A172 (cell line): ENCODE data around the gene TNS1. TPM values are rescaled to one million over a fixed set of nuclear protein-coding genes. Genes with fewer than 3 reads are reported as not detected.
"Not testable (repeated sequence)": the region's sequence is repeated elsewhere in the genome, so short reads cannot be mapped to it uniquely, and the experiment has no call there.

Experiments
- DNase-seq: peaks from one replicate; pipeline ENCODE4 v3.0.0-alpha.2; 2015; ENCODE audit warnings: low spot score
- total RNA-seq: library from RNA; depleted of rRNA; stranded (reverse); fragments of >200 nt; shearing (Covaris generic); gene quantifications from 2 replicates; pipeline ENCODE4 v1.2.3, GENCODE V29; 2014

TNS1 gene
- total RNA-seq, 1 experiment from 2014 or later: 1.6 TPM

DNA sequence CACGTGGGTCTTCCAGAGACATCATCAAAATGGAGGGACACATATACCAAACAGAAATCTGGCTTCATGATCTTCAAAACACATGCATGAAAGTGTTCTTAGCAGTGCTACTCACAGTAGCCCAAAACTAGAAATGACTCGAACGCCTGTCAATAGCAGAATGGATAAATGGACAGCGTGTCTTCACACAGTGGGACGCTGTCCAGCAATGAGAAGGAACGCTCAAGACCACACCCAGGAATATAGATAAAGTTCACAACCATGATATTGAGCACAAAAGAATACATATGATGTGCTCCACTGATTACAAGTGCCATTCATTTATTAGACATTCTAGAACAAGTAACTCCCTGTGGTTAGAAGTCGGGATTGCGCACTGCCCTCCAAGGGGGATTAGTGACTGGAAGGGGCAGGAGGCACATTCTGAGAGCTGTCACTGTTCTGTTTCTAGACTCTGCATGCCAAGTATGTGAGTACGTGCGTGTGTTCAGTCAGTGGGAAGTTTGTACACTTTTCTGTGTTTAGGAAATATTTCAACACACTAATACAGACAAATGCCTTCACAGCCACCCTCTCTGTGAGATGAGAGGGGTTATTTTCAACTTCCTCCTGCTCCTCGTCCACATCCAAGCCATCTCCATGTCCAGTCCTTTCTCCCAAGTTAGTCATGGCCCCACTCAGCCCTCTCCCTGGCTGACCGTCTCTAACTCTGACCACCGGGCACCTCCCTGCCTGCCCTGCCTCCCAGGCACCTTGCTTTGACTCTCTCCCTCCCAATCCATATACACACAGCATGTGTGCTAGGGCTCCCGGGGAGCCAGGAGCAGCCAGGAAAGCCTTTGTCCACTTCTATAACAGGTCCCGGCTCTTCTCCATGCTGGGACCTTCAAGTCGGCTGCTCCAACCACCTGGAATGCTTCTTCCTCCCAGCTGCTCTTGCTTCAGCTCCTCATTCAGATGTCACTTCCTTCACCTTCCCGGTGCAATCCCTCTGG is 26.9 kb upstream of the TNS1 start:
- no peak for DNase-seq

DNA sequence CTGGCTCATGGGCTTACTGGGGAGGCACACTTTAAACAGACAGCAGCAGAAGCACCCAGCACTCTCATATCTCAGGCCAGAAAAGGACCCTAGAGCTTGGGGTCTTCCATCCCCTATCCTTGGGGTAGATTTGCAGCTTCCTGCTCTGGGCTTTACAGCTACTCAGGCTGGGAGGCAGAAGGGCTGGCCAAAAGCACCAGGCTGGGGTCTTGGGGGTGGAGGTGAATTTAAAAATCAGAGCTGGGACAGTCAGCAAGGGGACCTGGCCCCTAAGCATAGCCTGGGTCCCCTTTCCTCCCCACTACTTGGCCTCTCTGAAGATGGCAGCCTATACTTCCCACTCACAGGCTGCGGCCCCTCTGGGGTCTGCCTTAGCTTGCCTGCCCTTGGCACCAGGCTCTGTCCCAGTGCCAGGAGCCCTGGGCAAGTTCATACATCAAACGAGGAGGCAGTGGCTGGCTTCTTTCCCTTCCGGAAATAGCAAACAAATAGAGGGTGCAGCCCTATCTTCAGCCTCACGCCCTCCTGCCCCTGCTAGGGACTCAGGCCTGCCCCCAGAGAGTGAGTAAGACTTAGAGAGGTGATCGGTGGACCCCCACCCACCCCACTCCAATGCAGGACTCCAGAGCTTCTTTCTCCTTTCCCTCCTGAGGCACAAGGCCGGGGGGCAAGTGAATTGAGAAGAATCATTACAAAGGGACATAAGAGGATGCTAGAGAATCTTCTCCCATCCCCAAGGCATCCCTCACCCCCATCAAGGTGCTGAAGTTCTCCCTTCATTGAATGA is 26.0 kb upstream of the TNS1 start:
- DNase-seq: no peak

DNA sequence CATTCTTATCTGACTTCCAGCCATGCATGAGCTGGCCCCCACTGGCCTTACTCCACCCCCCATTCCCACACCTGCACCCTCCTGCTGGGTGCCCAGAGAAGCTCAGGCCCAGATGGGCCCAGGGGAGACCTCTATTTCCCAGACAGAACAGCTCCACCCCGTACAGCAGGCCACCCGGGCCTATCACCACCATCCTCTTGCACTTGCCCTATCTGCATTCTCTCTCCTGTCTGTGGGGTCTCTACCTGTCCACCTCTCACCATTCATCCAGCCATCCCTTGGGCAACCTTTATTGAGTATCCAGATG is 25.3 kb upstream of the TNS1 start:
- no peak for DNase-seq

DNA sequence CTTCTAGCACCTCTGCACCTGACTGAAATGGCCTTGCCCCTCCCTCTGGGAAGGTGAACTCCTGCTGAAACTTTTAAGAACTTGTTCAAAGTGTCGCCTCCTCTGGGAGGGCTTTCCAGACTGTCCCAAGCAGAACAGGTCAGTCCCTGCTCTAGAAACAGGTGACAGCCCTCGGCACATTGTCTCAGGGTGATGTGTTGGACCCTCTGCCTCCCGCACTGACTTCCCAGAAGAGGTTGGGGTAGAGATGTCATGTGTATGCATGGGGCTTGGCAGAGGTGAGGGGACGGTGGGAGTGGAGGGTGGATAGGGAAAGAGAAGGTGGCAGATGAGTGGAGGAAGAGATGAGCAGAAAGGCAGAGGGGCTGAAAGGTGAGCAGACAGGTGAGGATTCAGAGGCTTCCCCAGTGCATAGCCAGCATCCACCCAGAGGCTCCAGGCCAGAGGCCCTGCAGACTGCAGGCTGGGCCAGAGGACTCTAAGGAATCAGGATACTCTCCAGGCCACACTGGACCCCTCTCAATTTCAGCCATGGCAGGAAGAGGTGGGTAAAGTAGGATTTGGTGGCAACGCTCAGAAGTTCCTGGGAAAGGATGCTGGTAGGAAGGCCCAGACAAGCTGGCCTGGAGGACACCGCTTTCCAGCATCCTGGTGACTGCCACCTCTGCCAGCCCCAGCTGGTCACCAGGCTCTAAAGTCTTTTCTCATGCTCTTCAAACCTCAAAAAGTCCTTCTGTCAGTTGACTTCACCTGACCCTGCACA is 24.8 kb upstream of the TNS1 start:
- DNase-seq: no peak

DNA sequence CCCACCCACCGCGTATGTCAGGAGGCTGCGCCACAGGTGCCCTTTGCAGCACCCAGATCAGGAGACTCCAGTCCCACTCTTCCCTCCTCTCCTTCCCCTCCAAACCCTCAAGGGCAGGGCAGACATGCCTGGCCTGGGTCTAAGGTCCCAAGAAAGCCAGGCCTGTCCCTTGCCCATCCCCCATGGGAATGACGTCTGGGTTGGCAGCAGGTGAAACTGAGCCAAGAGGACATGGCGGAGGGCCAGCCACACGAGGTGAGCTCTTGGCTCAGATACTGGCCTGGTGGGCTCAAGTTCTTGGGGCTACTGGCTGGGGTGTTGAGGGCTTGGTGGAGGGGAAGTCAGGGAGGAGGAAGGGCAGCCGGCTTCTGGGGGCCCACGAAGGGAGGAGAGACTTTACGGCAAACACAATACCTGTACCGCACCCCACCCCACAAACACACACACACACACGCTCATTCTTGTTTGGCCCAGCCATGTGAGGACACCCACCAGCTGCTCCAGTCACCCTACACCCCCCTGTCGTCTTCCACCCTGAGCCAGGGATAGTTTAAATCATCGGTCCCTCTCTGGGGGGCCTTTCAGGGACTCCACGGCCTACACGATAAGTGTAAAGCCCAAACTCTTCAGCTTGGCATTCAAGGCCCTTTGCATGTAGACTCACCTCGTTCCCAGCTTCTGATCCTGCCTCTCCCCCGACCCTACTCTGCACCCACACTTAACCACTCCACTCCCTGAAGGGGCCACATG is 24.1 kb upstream of the TNS1 start:
- no peak for DNase-seq

DNA sequence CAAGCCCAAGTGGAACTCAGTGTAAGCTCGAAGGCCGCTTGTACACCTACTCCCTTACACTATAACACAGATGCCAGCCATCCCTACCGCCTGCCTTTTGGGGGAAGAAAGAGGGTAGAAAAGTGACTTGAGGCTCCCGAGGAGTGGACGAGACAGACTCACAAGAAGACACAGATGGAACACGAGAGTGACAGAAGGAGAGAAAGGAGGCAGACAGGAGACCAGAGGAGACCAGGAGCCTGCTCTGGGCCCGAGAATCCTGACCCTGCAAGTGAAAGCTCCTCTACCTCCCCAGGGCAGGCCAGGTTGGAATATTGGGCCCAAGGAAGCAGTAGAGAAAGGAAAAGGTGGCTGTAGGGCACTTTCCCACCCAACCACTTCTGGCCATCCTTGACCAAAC is 23.4 kb upstream of the TNS1 start:
- DNase-seq: no peak

DNA sequence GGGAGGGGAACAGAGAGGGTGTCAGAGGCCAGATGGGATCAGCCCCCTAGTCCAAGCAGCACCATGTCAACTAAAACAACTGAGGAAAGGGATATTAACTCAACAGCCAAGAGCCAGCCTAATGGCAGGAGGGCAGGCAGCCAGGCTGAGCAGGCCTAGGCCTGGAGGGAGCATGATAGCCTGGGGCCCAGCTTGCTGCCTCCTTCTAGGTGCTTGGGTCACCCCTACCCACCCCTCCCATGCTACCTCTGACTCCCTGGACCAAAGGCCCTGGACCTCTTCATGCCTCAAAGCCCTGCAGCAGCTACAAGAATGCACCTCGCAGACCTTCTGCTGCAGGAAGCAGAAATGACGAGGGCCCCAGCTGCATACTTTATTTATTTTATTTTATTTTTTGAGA is 22.1 kb upstream of the TNS1 start:
- no peak for DNase-seq

DNA sequence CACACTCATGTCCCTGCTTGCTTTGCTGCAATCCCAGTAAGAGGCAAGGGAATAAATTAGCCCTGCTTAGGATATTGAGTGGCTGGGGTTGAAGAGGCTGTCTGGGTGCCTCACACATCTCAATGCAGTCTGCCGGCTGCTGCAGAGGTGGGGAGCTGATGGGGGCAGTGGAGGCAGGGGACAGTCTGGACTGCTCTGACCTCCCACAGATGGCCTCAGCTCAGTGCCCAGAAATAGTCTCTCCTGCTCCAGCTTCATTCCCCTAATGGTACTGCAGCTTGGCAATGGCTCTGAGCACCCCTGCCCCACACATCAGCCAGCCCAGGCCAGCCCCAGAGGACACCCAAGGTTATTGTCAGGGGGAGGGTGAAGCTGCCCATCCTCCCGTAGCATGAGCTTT is 21.5 kb upstream of the TNS1 start:
- no peak for DNase-seq

DNA sequence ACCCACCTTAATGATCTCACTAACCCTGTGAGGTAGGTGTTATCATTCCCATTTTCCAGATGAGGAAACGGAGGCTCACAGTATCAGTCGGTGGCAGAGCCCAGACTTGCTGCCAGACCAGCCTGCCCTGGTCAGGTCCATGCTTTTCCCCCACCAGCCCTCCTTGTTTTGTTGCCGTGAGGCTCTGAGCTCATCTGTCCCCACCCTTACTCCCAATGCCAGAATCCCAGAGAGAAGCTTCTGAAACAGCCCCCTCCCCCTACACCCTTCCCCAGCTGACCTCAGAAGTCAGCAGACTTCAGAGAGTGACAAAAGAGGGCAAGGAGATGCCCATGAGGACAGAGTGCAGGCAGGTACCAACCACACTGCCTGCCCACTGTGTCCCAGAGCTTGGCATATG is 20.8 kb upstream of the TNS1 start:
- DNase-seq: no peak

DNA sequence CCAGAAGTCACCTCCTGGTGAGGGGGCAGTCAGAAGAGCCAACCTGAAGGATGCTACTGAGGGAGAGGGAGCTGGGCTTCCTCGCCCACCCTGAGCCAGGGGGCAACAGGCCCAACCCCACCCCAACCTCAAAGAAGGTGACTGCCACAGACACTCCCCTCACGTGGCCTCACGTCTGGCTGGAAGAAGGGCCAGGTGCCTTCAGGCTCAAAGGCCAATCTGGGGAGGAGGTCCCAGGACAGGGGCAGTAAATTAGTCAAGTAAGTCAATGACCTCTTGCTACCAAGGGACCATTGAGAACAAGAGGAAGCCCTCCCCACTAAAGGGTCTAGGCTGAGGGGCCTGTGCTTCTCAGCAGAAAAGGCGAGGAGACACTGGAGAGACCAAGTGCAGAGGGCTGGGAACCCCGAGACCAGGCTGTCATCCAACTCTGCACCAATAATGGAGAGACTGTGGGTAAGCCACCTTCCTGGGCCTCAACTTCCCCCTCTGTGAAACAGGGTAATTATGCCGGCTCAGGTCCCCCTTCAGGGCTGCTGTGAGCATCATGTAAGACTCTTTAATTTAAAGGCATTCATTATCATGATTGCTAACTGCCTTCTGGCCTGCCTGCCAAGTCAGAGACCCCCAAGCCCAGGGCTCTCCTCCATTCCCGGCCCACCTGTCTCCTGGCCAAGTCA is 20.2 kb upstream of the TNS1 start:
- no peak for DNase-seq

DNA sequence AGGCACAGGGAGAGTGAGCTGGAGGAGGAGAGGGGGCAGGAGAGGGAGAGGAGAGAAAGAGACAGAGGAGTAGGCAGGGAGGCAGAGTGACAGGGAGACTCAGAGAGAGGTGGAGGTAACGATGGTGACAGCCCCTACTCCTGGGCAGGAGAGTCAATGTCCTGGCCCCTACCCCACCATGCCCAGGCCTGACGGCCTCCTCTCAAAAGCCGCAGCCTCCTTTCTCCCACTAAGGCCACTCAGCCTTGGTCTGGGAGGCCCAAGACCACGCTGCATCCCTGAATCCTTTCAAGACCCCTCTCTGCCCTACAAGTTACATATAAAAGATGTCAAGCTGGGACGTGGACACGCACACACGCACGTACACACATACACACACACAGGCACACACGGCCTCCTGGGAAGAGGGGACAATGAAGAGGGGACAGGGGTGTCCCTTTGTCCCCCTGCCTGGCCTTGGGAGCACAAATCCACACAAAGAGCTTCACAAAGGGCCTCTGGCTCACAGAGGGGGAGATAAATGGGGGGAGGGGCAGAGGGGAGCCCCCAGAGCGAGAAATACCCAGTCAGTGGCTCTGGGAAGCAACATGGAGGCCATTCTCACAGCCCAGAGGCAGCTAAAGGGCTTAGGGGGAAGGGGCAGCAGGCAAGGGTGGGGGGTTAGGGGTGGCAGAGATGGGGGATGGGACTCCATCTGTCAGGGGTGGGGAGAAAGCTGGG is 19.5 kb upstream of the TNS1 start:
- no peak for DNase-seq

DNA sequence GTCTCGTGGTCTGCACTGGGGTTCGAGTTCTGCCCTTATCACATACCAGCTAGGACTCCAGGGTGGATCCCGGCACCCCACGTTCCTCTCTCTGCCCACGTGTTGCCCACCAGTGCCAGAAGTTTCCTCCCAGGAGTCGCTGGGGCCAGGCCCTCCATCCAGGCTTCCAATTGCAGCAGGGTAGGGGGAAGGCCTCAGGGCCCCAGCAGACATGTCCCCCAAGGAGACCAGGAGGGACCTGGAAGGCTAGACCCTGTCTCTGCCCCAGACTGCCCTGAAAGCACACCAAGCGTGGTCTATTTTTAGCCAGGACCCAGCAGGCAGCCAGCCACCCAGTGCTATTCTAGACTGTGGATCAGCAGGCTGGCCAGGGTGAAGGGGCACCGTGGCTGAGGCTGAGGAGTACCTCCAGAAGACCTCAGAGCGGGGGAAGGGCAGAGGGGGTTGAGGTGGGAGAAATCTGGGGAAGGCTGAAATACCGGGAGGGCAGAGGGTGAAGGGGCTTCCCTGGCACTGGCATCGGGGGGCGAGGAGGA is 18.8 kb upstream of the TNS1 start:
- DNase-seq: no peak

DNA sequence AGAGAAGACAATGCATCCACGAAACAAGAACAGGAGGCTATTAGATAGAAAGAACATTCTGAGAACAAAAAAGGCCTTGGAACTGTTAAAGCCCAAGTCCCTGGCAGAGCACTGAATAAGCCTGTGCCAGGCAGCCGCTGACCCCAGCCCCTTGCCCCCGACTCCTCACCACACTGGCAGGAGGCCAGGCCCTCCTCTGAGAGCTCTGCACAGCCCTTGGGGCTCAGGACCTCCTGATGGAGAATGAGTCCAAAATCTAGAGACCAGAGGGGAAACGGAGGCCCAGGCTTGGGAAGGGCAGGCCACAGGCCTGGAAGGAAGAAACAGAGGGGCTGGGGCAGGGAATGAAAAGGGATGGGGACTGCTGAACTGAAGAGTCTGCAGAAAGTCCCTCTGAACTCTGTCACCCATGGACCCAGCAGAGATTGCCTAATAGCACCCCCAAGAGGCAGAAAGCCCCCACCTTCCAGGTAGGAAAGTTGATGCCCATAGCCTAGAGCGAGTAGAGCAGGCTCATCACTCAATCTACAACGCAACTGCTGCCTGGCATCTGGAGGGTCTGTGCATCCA is 18.3 kb upstream of the TNS1 start:
- DNase-seq: no peak

DNA sequence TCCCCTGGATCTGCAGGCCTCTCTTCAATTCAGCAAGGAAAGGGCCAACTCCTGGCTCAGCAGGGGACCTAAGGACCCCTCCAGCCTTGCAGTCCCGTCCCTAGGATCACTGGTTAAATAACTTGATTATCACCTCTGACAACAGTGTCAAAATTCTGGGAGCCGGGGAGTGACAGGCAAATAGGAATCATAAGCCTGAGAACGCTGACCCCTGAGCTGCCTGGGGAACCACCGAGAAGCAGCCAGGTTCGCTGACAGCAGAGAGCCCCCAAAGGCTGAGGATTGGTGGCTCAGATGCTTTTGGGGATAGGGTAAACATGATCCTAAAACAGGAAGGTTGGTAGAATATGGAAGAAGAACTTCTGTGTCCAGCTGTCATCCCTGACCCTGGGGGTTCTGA is 17.5 kb upstream of the TNS1 start:
- no peak for DNase-seq

DNA sequence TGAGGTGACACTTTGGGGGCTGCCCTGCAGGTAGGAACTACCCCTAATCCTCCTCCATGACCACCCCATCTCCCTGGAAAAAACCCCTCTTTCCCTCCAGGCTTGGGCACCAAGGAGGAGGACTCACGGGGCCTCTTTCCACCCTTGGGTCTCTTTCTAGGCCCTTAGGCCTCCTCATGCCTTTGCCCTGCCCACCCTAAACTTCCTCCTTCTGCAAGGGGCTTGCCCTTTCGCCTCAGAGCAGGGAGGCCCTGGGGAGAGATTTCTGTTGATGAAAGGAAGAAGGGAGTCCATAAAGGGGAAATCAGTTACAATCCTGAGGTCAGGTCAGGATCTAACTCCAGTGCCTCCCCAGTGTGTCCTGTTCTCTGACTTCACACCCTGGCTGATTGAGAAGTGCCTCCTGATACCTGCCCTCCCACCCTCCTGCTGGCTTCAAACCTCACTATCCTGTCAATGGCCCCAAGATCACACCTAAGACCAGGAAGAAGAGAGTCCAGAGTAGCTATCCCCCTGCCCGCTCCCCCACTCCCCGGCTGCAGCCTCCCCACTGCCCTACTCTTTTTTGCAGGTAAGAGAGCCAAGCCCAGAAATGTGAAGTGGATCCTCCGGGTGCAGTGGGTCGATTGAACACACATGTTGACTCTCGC is 16.7 kb upstream of the TNS1 start:
- no peak for DNase-seq

DNA sequence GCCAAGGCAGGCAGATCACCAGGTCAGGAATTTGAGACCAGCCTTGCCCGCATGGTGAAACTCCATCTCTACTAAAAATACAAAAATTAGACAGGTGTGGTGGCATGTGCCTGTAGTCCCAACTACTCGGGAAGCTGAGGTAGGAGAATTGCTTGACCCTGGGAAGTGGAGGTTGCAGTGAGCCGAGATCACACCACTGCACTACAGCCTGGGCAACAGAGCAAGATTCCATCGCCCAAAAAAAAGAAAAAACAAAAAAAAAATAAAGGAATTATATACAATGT is 16.0 kb upstream of the TNS1 start:
- DNase-seq: not testable (repeated sequence)

DNA sequence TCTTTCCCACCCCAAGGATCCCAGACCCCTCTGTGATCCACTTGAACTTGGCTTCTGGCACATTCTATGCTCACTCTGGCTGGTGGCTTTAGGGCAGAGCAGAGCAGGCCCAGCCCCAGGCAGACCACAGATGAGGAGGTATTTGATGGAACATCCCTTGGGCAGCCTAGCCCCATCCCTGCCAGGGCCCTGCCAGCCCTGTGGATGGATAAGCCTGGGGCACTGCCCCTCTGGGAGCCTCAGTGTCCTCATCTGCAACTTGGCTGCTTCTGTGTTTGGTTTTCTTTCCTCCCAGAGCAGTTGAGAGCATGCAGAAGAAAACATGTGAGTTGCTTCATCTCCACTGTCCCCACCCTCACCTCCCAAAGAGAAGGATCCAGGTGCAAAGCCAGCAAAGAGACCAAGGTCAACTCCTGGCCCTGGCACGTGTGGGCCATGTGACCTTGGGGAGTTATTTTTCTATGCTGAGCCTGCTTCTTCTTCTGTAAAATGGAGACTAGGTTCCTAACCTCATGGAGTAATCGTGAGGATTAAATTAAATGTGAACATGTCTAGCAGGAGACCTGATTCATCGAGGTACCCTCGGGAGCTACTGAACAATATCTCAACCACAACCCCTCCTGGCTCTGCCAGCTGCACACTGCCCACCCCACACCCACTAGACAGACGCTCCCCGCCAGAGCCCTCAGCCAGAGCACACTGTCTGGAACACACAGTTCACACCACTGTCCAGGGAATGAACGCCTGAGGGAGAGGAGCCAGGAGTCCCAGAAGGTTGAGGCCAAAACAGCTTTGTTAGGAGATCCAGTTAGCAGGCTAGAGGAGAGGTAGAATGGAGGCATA is 14.6 kb upstream of the TNS1 start:
- DNase-seq: no peak

DNA sequence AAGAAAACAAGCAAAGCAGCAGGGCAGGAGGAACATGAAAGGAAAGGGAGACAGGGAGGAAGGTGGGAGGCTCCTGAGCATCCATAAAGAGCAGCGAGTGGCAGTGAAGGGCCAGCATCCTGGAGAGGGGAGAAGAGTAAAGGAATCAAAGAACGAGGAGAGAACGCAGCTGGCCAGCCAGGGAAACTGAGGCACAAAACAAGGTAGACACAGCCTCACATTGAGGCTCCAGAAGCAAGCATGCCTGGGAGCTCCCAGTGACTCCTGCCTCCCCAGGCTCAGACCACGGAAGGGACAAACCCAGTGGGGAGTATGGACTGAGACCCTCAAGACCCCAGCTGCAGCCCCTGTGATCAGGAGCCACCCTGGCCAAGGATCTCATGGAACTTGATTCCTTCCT is 14.0 kb upstream of the TNS1 start:
- no peak for DNase-seq
